ENCODE measurements around the gene GBGT1. TPM values are rescaled to one million over a fixed set of nuclear protein-coding genes. Genes with fewer than 3 reads are reported as not detected.

GBGT1 gene
- total and polyA plus RNA-seq, 9 donors = 3.9 to 43.3 (median 20.8) TPM

DNA sequence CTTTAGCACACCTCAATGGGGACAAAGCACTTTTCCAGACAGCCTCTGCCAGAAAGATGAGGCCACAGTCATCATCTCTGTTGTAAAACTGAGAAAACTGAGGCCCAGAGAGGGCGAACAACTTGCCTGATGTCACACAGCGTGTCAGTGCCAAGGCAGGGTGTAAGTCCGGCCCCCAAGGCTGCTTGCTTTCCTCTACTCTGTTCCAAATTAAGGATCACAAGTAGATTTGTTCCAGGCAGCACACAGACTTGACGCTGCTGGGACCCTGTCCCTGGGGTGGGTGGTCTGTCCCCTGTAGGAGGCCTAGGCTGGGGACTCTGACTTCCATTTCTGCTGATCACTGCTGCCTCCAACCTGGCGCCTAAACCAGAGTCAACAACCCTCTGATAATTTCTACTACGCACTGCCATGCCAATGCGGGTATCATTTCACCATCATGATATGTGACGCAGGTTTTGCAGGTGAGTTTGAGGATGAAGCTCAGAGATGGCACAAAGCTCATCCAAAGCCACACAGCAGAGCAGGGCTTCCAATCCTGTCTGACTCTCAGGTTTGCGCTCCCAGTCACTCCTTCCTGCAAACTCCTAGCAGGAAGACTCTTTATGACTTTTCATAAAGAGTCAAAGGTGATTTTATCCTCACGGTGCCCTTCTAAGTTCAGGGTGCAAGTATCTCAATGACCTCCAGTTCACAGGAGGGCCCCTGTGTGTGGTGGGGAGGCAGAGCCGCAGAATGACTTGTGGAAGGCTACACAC is 29.1 kb downstream of the GBGT1 start:
- intact Hi-C loops (cut with DNase I) = no loop called here
- WGBS, 3 donors = 72 to 85% (median 79%) methylated on average over 11 of the region's 11 CpGs
- no peaks in the 10 kb centered on the region for H3K36me3 ChIP-seq
- TF ChIP-seq POLR2A (IDR thresholded peaks at IDR 0.05) = no peak
- no peak for TF ChIP-seq EP300 (IDR thresholded peaks at IDR 0.05)
- TF ChIP-seq, protein P1, sequence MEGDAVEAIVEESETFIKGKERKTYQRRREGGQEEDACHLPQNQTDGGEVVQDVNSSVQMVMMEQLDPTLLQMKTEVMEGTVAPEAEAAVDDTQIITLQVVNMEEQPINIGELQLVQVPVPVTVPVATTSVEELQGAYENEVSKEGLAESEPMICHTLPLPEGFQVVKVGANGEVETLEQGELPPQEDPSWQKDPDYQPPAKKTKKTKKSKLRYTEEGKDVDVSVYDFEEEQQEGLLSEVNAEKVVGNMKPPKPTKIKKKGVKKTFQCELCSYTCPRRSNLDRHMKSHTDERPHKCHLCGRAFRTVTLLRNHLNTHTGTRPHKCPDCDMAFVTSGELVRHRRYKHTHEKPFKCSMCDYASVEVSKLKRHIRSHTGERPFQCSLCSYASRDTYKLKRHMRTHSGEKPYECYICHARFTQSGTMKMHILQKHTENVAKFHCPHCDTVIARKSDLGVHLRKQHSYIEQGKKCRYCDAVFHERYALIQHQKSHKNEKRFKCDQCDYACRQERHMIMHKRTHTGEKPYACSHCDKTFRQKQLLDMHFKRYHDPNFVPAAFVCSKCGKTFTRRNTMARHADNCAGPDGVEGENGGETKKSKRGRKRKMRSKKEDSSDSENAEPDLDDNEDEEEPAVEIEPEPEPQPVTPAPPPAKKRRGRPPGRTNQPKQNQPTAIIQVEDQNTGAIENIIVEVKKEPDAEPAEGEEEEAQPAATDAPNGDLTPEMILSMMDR (IDR thresholded peaks at IDR 0.05) = no peak
- no peak for DNase-seq
- no peak overlapping the region for H3K4me3 ChIP-seq
- H3K4me1 ChIP-seq (ENCODE audit: insufficient read depth) = peaks cover 28% of the 10 kb centered on the region
- H3K9me3 ChIP-seq = no peaks in the 10 kb centered on the region
- H3K27ac ChIP-seq = peak overlapping the region; percentile 50 to 73
- H3K27me3 ChIP-seq = no peaks in the 10 kb centered on the region

DNA sequence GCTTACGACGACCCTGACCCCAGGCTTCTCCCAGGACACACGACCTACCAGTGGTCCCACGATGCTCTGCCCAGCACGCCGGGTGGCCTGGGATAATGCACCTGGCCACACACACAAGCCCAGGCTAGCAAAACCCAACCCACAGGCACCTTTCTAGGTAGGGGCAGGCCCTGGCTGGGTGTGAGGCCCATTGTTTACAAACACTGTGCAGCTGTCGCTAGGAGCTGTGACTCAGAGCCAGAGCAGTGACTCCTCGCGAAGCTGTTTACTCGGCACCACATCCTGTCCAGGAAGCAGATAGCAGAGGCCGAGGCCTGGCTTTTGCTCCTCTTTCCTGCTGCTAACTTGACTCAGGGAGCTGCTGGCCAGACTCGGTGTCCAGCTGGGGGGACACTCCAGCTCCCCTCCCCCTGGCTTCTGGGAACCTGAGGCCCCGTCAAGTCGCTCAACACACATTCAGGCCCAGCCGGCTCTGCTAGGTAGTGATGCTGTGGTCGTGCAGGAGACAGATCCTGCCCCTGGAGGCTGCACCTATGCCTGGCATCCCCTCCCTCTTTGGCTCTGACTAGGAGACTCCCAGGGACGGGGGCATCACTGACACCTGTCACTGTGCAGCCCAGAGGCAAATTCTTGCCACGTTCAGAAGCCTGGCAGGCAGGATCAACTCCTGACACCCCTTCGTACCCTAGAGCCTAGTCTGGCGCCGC is 29.9 kb downstream of the GBGT1 start:
- no peaks in the 10 kb centered on the region for H3K27me3 ChIP-seq
- H3K36me3 ChIP-seq = no peaks in the 10 kb centered on the region
- H3K4me1 ChIP-seq (ENCODE audit: insufficient read depth) = peaks cover 26% of the 10 kb centered on the region
- peak overlapping the region; percentile 50 to 73 for H3K27ac ChIP-seq
- peak; percentile 78 to 92 (median 80) for DNase-seq
- TF ChIP-seq POLR2A (IDR thresholded peaks at IDR 0.05) (peak; percentile 46), EP300 (IDR thresholded peaks at IDR 0.05) (peak; percentile 10)
- TF ChIP-seq, protein P1 (IDR thresholded peaks at IDR 0.05) = no peak
- no peaks in the 10 kb centered on the region for H3K9me3 ChIP-seq
- intact Hi-C loops (cut with DNase I) = no loop called here
- 27 to 32% (median 27%) methylated on average over 21 of the region's 21 CpGs for WGBS, 3 donors
- H3K4me3 ChIP-seq = no peak overlapping the region

DNA sequence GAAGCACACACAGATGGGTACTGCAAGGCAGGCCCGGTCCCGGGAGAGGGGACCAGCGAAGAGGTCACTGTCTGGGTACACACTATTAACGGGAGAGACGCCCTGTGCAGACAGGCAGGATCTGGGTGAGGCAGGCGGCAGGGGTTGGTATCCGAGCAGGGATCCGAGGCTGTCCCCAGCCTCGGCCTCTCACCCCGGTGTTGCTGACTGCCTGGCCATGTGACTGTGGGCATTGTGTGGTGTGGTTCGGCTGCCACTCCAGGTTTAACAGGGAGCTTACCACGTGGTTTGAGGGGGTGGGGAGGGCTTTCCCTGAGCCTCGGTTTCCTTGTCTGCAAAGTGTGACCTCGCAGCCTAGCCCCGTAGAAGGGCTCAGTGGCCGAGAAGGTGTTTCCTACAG is 31.5 kb downstream of the GBGT1 start:
- 91 to 93% (median 91%) methylated on average over 15 to 16 of the region's 16 CpGs for WGBS, 3 donors
- H3K9me3 ChIP-seq = no peaks in the 10 kb centered on the region
- no peak overlapping the region for H3K27ac ChIP-seq

DNA sequence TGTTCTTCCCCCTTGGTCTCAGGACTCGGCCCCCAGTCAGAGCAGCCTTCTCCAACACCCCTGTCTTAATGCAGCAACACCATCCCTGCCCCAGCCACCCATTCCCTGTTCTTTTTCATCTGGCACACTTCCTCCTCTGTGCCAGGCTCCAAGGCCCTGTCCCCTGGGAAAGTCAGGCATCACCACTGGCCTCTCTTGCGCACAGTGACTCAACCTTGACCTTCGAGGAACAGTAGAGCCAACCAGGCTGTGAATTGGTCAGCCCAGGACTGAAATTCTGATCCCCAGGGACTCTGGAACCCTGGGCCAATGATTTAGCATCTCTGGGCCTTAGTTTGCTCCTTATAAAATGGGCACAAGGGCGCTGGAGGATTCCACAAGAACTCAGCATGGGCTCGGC is 32.2 kb downstream of the GBGT1 start:
- DNase-seq = no peak
- no peak overlapping the region for H3K27ac ChIP-seq
- TF ChIP-seq, protein P1 (IDR thresholded peaks at IDR 0.05) = no peak
- TF ChIP-seq EP300 (IDR thresholded peaks at IDR 0.05) = no peak
- TF ChIP-seq POLR2A (IDR thresholded peaks at IDR 0.05) = no peak
- H3K4me1 ChIP-seq (ENCODE audit: insufficient read depth) = peaks cover 34% of the 10 kb centered on the region
- H3K36me3 ChIP-seq = no peaks in the 10 kb centered on the region
- H3K9me3 ChIP-seq = no peaks in the 10 kb centered on the region
- H3K4me3 ChIP-seq = no peak overlapping the region
- intact Hi-C loops (cut with DNase I) = no loop called here
- WGBS, 3 donors = 88 to 91% (median 89%) methylated on average over 5 of the region's 5 CpGs
- H3K27me3 ChIP-seq = no peaks in the 10 kb centered on the region

More for the DNA sequence above, 31.5 kb downstream of the GBGT1 start:
- H3K27me3 ChIP-seq = no peaks in the 10 kb centered on the region
- TF ChIP-seq POLR2A (IDR thresholded peaks at IDR 0.05) (no peak), EP300 (IDR thresholded peaks at IDR 0.05) (no peak)
- TF ChIP-seq, protein P1 (IDR thresholded peaks at IDR 0.05) = no peak
- no peak for DNase-seq
- H3K36me3 ChIP-seq = no peaks in the 10 kb centered on the region
- intact Hi-C loops (cut with DNase I) = no loop called here
- H3K4me1 ChIP-seq (ENCODE audit: insufficient read depth) = peaks cover 27% of the 10 kb centered on the region
- no peak overlapping the region for H3K4me3 ChIP-seq
